GM18951 (cell line): ENCODE measurements around the gene ABCB8.

ENCODE experiments used
- POLR2A ChIP-seq: IDR thresholded peaks from 4 replicates; pipeline ENCODE4 v1.6.1; 2011; ENCODE audit warnings: mild to moderate bottlenecking; ENCODE audit not compliant: insufficient read length, insufficient read depth; ENCODE audit errors: extremely low read depth
- in situ Hi-C: fragments of 300-500 bp; cut with MboI; formaldehyde crosslinking; loops from one replicate; pipeline ENCODE4 v1.12.0; 2022; ENCODE audit warnings: low sequenced_read_pairs, mixed read lengths, inconsistent platforms; ENCODE audit not compliant: unreplicated experiment

The ABCB8 gene

GRCh38 chr7:150992833-150993302 is 35.4 kb upstream of the ABCB8 start:
- no peak for TF ChIP-seq POLR2A
- in situ Hi-C loops, result no loop called here

GRCh38 chr7:150993511-150993910 is 34.7 kb upstream of the ABCB8 start:
- no peak for TF ChIP-seq POLR2A
- in situ Hi-C loops, result no loop called here

DNA sequence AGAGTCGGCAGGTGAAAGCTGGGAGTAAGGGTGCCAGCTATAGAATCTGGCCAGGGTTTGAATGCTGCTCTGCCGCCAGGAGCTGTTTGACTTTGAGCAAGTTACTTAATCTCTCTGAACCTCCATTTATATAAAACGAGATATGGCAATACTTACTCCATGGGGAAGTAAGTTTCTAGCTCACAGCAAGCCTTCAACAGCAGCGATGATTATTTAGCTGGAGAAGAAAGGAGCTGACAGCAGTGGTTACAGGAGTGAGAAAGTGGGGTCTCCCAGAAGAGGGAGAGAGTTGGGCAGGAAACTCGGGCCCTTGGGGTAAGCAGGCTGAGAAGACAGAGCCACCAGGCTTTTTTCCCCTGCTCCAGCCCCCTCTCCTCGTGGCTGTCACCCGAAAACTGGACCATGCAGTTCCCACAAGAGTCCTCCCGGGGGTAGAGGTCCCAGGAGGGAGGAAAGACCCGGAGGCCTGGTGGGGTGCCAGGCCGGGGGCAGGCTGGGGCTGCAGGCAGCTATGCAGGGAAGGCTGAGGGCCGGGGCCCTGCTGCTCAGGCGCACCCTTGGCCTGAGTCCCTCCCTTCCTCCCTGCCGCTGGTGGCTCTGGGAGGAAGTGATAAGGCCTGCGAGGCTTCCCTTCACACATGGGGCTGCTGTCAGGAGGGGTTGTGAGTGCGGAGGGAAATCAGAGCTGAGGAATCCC is 34.0 kb upstream of the ABCB8 start:
- in situ Hi-C loops, result no loop called here
- no peak for TF ChIP-seq POLR2A

DNA sequence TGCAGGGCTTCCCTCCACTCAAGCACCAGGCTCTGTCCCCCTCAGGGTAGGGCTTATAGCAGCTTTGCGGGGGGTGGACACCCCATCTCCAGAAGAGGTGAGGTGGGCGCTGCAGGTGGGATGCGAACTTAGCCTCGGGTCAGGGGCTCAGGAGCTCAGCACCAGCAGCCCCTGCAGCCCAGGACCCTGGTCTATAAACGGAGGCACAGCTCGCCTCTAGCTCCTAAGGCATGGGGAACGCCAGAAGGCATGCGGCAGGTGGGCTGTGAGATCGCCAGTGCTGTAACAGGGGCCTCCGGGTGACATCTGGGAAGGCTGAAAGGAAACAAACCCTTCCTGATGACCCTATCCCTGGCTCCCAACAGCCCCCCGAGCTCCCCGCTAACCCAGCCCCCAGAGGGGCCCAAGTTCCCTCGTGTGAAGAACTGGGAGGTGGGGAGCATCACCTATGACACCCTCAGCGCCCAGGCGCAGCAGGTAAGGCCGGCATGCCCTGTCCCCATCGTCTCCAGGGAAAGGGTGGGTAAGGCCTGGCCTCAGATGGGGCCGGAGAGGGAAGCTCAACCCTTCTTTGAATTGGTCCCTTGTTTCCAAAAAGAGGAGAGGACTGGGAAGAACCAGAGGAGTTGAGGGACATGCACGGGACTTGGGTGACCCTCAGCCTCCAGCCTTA is 33.3 kb upstream of the ABCB8 start:
- in situ Hi-C loops, result no loop called here
- TF ChIP-seq POLR2A, result no peak

- no peak for TF ChIP-seq POLR2A
- in situ Hi-C loops, result no loop called here
These were observed 31.7 kb upstream of the ABCB8 start for GRCh38 chr7:150996376-150997074.

GRCh38 chr7:150997075-150997511 is 31.2 kb upstream of the ABCB8 start:
- in situ Hi-C loops, result no loop called here
- no peak for TF ChIP-seq POLR2A

DNA sequence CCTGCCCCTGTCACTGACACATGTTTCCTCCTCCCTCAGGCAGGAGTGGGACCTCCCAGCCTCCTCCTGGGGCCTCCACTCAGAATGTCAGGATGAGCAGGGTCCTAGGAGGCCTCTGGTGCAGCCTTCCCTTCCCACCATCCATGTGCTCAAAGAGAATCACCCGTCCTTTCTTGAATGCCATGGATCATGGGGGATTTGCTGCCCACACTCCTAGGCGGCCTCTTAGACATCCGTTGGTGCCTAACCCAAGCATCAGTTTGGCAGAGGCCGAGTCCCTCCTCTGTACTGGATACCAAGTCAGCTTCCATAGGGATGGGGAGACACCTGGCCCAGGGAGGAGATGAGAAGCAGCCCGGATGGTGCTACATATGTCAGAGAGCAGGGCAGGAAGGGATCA is 30.4 kb upstream of the ABCB8 start:
- TF ChIP-seq POLR2A, result no peak
- in situ Hi-C loops, result no loop called here

GRCh38 chr7:150998341-150998740 is 29.9 kb upstream of the ABCB8 start:
- in situ Hi-C loops, result no loop called here
- no peak for TF ChIP-seq POLR2A

DNA sequence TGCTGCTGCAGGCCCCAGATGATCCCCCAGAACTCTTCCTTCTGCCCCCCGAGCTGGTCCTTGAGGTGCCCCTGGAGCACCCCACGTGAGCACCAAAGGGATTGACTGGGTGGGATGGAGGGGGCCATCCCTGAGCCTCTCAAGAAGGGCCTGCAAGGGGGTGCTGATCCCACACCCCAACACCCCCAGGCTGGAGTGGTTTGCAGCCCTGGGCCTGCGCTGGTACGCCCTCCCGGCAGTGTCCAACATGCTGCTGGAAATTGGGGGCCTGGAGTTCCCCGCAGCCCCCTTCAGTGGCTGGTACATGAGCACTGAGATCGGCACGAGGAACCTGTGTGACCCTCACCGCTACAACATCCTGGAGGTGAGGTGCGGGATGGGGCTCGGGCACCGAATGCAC is 29.2 kb upstream of the ABCB8 start:
- TF ChIP-seq POLR2A, result no peak
- in situ Hi-C loops, result no loop called here

GRCh38 chr7:150999497-151000230 is 28.6 kb upstream of the ABCB8 start:
- in situ Hi-C loops, result no loop called here
- no peak for TF ChIP-seq POLR2A

DNA sequence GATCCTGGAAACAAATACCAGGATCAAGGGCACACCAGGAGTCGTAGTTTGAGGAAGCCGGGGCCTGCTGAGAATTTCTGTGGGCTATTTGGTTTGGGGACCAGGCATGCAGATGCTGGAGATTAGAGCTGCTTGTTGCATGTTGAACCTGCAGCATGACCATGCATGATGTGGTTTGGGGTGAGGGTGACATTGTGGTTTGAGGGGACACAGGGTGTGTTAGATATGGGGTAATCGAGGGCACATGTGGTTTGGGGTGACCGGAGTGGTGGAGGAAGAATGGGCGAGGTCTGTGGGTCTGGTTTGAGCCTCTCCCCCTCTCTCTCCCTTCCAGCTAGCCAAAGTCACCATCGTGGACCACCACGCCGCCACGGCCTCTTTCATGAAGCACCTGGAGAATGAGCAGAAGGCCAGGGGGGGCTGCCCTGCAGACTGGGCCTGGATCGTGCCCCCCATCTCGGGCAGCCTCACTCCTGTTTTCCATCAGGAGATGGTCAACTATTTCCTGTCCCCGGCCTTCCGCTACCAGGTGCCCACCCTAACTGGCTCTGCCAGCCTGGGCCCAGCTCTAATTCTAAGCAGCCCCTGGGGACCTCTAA is 27.3 kb upstream of the ABCB8 start:
- no peak for TF ChIP-seq POLR2A
- in situ Hi-C loops, result no loop called here

- no peak for TF ChIP-seq POLR2A
These were observed 26.7 kb upstream of the ABCB8 start for GRCh38 chr7:151001546-151001945.

DNA sequence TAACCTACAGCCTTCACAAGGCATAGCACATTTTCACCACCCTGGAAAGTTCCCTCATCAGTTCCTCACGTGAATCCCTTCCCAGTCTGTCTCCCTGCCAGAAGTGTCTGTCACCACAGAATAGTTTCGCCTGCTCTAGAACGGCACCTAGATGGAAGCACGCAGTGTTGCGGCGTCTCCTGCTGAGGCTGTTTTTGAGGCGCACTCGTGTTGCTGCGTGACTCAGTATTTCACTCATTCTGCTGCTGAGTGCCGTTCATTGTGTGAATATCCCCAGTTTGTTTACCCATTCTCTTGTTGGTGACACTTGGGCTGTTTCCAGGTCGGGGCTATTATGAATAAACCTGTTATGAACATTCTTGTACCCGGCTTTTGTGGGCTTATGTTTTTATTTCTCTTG is 24.7 kb upstream of the ABCB8 start:
- TF ChIP-seq POLR2A, result no peak
- in situ Hi-C loops, result no loop called here

More at GRCh38 chr7:151001546-151001945, 26.7 kb upstream of the ABCB8 start:
- in situ Hi-C loops, result no loop called here

- TF ChIP-seq POLR2A, result no peak
- in situ Hi-C loops, result no loop called here
These were observed 22.7 kb upstream of the ABCB8 start for GRCh38 chr7:151005566-151005965.
